VCaP (cell line): ENCODE data around the gene DDX19B.
"Not testable (repeated sequence)": the region's sequence is repeated elsewhere in the genome, so short reads cannot be mapped to it uniquely, and the experiment has no call there.

Experiments used
- H3K27ac ChIP-seq: fragments of 450-650 bp; 2 replicates; pipeline ENCODE4 v1.5.1; 2017
- CTCF ChIP-seq: fragments of 450-650 bp; conservative IDR thresholded peaks from 2 replicates; pipeline ENCODE4 v1.5.1; 2017; ENCODE audit warnings: mild to moderate bottlenecking, moderate library complexity

The DDX19B gene

GRCh38 chr16:70320121-70320520 is 21.1 kb downstream of the DDX19B start:
- no peak for TF ChIP-seq CTCF
- no peak overlapping the region for H3K27ac ChIP-seq

- TF ChIP-seq CTCF: no peak
- H3K27ac ChIP-seq: peak overlapping the region; percentile 31; the same call in 1 of the 2 replicates
Measured at GRCh38 chr16:70324998-70325747, 26.2 kb downstream of the DDX19B start.

- H3K27ac ChIP-seq: no peak overlapping the region
- no peak for TF ChIP-seq CTCF
Measured at GRCh38 chr16:70331091-70331490, 32.1 kb downstream of the DDX19B start.

GRCh38 chr16:70331588-70332358 is 32.8 kb downstream of the DDX19B start:
- TF ChIP-seq CTCF: peak; percentile 72
- no peak overlapping the region for H3K27ac ChIP-seq

GRCh38 chr16:70332728-70333127 is 33.7 kb downstream of the DDX19B start:
- H3K27ac ChIP-seq: not testable (repeated sequence)

- no peak overlapping the region for H3K27ac ChIP-seq
- no peak for TF ChIP-seq CTCF
Measured at GRCh38 chr16:70337814-70338213, 38.8 kb downstream of the DDX19B start.

- no peak for TF ChIP-seq CTCF
- H3K27ac ChIP-seq: no peak overlapping the region
Measured at GRCh38 chr16:70341600-70341999, 42.6 kb downstream of the DDX19B start.

GRCh38 chr16:70342016-70342415 is 43.0 kb downstream of the DDX19B start:
- no peak for TF ChIP-seq CTCF
- no peak overlapping the region for H3K27ac ChIP-seq
